Non-pigmented ciliary epithelial cell (primary cell): Measurements from ENCODE around the gene HS3ST4.

ENCODE experiments used
- DNase-seq: peaks from one replicate; pipeline ENCODE4 v3.0.0-alpha.2; 2010; ENCODE audit warnings: low read depth

The HS3ST4 gene

DNA sequence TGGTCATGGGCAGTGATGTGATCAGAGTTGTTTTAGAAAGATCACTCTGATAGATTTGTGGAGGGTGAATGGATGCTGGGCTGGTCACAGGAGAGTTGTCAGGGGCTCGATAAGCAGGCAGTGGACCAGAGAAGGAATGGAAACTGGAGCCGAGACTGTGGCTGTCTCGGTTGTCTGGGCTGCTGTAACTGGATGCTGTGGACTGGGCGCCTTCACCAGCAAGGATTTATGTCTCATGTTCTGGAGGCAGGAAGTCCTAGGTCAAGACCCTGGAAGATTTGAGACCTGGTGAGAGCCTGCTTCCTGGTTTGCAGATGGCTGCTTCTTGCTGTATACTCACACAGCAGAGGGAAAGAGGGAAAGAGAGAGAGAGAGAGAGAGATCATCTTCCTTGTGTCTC lies 203.6 kb downstream of the HS3ST4 start:
- DNase-seq = no peak

DNA sequence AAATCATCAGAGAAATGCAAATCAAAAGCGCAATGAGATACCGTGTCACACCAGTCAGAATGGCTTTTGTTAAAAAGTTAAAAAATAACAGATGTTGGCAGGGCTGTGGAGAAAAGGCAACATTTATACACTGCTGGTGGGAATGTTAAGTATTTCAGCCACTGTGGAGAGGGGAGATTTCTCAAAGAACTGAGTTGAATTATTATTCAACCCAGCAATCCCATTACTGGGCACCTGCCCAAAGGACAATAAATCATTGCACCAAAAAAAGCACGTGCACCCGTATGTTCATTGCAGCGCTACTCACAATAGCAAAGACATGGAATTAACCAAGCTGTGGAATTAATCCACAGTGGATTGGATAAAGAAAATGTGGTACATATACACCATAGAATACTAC lies 204.7 kb downstream of the HS3ST4 start:
- no peak for DNase-seq

DNA sequence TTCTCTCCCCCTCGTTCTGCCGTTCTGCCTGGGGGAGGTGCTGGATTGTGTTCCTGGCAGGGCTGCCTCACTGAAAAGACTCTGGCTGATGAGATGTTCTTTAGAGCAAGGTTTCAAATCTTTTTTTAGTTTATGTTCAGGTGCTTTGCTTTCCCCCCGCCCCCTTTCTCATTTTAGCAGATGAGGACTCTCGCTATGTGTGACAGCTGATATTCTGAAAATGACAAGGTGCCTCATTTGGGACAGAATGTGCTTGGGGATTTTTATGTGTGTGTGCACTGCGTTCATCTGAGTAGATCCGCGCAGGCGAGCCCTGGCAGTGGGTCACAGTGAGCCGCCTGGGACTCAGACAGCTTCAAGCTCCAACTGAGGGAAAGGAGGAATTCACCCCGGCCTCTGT lies 205.9 kb downstream of the HS3ST4 start:
- no peak for DNase-seq

DNA sequence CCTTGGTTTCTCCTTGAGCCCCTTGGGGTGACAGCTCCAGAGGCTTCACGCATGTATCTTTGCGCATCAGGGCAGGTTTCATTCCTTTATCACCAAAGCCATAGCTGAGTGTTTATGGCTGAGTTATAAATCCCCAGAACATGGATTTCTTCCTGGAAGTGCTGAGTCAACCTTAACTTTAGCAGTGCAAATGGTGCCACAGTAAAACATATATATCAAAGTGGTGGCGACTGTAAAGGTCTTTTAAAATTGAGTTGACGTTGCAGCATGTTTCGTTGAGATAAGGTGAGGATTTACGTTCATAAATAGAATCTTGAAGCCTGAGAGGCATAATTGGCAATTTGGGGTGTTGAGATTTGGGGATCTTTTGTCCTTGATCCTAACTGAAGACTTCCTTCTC lies 214.1 kb downstream of the HS3ST4 start:
- DNase-seq = no peak

DNA sequence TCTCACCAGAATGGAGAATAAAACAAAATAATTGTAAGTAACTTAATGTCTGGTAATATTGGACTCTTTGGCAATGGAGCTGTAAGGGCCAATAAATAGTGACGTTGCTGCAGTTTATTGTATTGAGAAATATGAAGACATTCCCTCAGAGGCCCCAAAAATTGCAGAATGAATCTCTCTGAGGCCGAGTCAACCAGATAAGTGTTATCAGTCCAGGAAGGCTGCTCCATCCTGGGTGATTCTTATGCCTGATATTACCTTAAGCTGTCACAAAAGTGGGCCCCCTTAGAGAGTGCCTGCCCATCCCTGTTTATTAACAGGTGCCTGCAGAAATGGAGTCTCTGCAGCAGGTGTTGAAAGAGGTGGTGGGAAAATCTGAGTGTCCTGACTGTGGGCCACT lies 219.2 kb downstream of the HS3ST4 start:
- DNase-seq = no peak

DNA sequence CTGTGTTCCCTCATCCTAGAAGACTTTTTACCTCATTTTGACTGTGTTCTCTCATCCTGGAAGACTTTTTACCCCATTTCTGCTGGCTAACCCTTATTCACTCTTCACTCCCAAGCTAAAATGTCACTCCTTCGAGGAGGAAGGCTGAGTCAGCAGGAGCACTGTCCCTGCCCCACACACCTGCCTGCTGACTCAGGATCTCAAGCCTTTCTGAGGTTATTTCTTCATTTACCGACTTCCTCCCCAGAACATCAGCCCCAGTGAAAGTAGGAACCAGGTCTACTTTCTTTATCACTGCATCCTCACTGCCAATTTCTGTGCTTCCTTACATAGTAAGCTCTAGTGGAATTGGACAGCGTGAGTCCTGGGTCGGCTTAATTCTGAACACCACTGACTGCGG lies 220.6 kb downstream of the HS3ST4 start:
- DNase-seq = no peak

DNA sequence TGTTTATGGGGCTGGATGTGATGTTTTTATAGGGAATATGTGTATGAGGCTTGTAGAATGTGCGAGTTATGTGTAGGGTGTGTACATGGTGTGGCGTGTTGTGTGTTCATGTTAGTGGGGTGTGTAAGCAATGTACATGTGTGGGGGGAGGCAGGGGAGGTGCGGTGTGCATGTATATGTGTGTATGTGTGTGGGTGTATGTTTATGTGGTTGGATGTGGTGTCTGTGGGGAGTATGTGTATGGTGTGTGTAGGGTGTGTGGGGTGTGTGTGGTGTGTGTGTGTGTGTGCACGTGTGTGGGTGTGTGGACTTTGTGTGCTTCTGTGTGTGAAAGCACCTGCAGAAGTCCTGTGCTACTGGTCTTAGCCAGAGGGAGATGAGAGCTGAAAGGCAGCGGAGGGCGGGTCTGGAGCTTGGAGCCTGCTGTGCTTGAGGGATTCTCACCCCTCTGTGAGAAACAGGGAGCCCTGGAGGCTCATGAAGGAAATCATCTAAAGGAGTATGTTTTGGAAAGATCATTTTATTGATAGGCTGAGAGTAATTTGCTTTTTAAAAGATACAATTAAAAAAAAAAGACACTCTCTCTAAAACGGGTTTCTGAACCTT lies 222.7 kb downstream of the HS3ST4 start:
- DNase-seq = no peak

DNA sequence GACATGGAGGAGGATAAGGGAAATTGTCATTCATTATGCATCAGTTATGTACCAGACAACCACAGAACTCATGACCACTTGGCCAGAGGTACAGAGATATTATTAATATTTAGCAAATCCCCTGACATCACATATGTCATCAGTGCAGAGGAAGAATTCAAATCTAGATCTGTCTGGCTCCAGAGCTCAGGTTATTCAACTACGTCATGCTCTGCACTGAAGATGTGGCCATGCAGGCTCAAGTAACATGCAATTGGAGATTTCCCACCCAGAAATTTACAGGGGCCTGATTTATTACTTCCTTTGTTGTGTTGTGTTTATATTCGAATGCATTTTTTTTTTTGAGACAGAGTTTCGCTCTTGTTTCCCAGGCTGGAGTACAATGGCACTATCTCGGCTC lies 224.3 kb downstream of the HS3ST4 start:
- DNase-seq = no peak

DNA sequence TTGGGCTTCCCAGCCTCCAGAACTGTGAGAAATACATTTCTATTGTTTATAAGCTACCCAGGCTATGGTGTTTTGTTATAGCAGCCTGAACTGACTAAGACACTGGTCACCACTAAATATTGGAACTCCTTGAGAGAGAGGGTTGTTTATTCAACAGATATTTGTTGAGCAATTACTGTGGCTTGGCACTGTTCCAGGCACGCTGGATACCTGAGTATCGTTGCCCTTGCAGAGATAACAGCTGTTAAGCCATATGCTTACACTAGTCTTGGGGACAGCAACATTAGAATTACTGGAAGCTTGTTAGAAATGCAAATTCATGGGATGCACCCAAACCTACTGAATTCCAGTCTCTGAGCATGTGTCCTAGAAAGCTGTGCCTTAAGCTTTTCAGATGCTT lies 230.7 kb downstream of the HS3ST4 start:
- DNase-seq = no peak

DNA sequence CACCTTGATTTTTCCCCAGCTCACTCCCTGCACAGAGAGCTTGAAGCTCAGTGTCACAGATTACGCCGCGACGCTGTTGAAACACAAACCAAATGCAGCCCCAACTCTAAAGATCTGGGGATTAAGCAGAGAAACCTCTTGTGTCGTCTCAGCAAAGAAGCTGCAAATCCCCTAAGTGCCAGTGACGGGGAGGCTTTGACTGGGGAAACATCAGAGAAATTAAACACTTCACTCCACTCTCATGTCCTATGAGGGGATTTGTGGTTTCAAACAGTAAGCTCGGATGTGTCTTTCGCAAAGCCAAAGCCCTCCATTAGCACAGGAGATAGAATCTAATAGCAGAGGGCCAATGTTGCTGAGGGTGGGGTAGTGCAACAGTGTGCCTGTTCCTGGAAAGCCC lies 233.7 kb downstream of the HS3ST4 start:
- DNase-seq = no peak

DNA sequence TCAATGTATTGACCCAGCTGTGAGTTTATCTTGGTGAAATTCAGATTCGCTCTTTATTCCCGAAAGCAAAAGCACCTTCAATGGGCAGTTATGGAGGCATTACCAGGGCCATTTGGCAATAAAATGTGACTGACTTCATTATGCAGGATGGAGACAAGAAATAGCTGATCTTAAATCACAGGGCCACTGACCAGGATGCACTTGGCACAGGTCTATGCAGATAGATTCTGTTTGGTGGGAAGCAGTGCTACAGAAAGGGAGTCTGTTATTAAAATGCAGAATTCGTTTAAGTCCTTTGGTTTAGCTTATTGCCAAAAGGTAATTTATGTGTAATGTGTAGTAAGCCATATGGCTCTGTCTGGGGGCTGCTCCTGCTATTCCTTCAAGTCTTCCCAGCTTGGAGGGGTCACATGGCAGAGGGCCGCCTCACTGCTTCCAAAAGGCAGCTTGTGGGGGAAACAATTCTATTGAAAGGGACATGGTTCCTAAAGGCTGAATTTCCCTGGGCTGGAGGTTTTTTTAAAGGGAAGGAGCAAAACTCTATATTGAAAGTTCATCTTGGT lies 239.8 kb downstream of the HS3ST4 start:
- no peak for DNase-seq

DNA sequence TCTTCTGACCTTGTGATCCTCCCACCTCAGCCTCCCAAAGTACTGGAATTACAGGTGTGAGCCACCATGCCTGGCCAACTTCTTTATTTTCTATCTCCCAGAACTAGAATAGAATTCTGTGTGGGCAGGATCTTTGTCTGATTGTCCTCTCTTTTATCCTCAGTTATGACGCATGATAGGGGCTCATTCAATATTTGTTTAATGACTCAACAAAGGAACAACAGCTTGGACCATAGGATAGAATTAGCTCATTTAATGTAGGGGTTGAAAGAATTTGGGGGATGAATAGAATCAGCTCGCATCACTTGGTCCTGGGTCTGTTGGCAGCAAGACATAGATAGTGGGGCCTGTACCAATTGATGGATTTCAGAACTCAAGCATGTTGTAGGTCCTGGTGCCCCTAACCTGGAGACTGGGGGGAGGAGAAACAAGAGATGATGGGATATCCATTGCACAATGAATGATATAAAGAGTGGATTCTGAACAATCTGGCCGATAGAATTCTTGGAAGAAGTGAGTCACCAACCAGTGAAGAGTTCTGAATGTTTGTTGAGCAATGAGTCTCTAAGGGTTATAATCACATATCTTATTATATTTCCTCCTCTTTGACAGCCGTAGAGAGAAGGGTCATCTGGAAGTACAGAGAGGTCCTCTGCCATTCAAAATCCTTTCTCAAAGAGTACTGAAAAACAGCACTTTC lies 250.2 kb downstream of the HS3ST4 start:
- DNase-seq = no peak

DNA sequence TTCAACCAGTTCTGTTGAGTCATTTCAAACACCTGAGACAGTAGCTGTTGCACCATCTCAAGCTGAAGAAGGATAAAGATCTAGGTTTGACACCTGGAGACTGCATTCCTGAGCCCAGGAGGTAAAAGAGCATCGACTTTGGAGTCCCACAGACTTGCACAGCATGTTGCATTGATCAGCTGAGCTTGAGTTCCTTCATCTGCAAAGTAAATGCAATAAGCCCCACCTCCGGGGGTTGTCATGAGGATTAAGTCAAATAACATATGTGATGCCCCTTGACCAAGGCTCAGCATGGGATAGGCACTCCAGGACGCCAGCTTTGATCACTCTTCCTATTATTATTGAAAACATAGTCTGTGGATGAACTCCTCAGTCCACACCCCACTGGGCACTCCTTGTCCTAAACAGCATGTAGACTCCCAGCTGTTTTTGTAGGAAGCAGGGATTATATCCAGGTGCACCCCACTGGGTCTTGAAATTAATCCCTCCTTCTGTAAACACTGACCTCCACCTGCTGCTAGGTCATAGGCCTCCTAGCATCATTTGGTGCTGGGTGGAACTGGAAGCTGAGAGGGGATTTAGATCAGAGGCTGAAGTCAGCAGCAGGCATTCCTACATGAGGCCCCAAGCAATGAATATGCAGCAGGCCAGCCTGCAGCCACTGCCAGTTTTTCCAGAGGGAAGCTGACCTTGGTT lies 259.0 kb downstream of the HS3ST4 start:
- no peak for DNase-seq

DNA sequence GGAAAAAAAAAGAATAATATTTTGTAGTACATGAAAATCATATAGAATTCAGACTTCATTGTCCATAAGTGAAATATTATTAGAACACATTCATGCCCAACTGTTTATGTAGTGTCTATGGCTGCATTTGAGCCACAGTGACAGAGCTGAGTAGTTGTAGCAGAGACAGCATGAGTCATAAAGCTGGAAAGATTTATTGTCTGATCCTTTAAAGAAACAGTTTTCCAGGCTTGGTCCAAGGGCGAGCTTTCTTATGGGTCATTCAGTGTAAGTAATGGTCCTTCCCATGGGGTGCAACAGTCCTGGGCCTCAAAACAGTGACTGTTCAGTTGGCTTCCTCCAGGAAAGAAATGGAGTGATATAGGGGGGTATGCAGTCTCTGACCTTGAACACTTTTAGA lies 260.2 kb downstream of the HS3ST4 start:
- no peak for DNase-seq

DNA sequence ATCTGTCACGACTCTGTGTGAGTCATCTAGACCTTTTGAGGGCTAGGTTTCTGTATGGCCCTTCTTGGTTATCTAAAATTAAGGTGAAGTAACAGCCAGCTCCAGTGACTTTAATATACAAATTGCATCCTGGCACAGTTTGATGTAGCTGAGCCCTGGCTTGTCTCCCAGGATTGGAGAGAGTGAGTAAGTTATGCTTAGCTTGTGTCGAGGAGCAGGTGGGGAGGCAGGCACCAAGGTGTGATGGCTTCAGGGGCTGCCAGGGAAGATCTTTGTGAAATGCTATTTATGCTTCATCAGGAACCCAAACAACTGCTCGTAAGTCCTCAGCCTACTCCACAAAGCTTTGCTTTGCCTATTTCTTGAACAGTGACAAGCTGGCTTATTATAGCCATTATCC lies 261.2 kb downstream of the HS3ST4 start:
- DNase-seq = no peak

DNA sequence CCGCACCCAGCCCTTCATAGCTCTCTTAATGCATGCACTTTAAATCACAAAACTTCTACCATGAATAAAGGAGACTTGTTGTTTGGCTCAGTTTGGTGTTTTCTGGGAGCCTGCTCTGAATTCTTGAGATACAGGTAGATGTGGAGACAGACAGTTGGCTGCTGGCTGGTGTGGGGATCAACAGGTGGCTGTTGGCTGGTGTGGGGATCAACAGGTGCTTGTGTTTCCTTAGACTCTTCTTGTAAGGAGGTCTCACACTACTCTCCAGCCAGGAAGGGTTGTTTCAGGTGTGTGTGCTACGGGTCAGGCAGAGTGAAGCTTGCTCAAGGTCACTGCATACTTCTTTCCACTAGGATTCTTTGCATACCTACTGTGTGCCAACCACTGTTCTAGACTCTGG lies 265.9 kb downstream of the HS3ST4 start:
- no peak for DNase-seq

DNA sequence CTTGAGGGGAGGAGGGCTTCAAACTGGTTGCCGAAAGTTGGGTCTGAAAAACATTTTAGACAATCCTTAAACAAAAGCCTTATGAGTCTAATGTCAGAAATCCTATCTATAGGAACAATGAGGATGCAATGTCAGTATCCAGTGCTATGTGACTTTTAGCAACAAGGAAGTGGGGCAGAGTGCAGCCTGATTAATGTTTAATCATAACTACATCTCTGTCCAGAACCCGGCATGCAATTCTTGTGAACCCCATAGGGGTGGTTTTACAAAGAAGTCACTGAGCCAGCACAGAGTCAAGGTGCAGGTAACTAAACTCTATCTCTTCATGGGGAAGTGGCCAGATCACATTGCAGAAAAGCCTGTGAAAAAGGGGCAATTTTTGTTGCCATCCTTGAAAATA lies 267.5 kb downstream of the HS3ST4 start:
- no peak for DNase-seq

DNA sequence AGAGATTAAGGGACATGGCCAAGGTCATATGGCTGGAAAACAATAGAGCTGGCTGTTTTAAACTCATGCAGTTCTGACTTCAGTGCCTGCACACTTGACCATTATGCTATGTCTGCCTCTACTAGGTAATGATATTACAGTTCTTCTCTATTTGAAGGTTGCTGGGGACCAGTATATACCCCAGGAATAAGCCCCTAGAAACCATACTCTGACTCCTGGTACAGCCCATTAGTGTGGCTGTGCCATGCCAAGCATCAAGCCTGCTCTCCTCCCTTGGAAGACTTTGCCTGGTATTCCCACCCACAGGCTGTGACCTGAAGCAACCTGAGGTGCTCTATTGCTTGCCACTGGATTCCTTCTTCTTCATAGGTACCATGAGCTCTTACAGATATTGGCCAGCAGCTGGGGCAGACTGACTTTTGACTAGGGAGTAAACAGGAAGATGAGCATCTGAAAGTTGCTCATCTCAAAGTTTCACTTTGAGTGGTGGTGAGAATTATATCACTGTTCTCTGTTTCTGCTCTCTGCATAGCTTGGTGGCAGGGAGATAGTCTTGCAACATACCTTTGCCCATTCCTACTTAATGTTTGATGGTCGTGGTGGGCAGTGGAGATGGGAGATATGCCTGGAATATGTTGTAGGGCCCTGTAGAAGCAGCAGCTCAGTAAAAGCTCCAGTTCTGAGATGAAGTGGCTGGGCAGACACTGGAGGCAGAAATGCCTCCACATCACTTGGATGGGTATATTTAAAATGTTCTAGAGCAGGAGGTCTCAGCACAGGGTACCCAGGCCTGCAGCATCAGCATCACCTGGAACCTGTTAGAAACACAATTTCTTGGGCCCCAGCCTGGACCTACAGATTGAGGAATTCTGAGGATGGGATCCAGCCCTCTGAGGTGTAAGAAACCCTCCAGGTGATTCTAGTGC lies 274.7 kb downstream of the HS3ST4 start:
- DNase-seq = no peak

DNA sequence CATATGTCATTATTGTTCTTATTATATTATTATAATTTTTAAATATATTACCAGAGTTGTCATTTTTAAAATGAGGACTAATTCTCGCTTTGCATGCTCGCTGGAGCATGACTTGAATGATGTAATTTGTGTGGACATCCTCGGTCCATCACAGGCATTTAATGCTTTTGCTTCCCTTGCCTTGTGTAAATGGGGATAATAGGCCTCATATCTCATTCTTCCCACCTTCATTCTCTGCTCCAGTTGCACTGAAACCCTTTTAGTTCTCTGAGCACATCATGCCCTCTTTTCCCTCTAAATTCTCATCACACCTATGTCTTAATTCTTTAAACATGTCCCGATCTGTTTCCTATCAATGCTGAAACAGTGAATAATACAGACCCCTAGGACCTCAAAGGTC lies 285.4 kb downstream of the HS3ST4 start:
- no peak for DNase-seq

DNA sequence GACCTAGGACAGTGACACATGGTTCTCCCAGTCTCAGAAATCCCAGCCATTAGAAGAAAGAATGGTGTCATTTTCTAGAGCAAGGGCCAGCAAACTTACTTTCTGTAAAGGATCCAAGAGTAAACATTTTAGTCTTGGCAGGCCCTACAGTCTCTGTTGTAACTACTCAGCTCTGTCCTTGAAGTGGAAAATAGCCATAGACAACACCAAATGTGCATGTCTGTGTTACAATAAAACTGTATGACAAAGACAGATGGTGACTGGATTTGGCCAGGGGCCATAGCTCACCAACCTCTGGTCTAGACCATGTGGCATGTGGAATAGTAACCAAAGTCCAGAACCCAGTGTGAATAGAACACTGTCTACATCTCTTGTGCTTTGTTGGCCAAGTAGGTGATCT lies 286.5 kb downstream of the HS3ST4 start:
- no peak for DNase-seq

DNA sequence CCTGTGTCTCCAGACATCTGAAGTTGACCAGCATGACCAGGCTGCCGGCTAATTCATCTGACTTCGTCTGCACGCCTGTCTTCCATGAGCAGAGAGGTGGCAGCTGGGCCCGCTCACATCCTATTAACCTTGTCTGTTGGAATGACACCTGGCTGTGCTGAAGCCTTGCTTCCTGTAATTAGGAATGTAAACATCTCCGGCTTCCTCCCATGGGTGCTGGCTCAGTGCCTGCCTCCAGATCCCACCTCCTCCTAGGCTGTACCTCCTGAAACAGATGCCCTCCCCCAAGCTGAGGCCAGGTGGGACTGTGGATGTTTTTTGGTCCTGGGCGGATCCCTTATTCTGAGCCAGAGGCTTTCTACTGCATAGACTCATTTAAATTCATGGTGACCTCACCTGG lies 296.3 kb downstream of the HS3ST4 start:
- DNase-seq = no peak

DNA sequence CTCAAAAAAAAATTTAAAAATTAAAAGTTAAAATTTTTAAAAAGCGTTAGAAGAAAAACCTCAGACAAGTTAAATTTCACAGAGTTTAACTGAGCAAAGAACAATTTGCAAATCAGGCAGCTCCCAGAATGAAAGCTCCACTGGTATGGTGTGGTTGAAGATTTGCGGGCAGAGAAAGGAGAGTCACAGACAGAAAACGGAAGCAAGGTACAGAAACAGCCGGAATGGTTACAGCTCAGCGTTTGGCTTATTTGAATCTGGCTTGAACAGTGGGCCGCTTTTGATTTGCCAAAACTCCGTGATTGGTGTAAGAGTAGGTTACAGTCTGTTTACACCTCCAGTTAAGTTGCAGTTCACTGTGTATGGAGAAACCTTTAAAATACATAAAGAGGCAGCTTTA lies 297.1 kb downstream of the HS3ST4 start:
- no peak for DNase-seq
